Inflammatory macrophage treated with lipopolysaccharide for 4 hours (primary cell): Measurements from ENCODE around the gene TBX18.

Source experiments
- DNase-seq: peaks from one replicate; pipeline ENCODE4 v3.0.0-alpha.2; 2020

TBX18 gene

DNA sequence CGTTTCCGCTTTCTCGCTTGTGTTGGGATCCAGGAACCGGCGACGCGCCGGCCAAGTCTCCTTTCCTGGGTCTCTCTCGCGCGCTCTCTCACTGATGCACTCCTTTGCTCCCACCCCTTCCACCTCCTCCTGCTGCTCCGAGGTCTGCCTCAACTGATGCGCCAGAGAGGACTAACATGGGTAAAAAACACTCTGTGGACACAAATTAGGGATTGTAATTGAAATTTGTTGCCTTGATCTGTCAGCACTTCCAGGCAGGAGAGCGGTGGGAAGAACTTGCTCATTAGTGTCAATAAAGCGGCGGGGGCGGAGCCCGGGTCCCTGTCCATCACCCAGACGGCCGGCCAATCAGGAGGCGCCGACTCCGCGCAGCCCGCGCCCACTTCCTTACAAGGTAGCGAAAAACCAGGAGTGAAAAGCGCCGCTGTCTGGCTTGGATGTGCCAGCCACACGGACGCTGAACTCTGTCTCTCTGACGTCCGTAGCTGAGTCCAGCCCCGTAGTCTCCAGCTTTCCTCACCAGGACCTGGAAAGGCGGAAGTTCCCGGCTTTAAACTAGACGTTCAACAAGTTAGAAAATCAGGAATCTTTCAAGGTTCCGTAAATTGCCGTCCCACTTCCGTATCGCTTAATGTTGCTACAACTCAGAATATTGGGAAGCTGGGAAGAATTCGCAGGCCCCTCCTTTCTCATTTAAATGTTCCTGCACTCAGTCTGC, at the start of gene TBX18:
Gene TBX18 (minus strand): TSS at position 267 of the 718 bp plus-strand sequence. CDS start 417 bp downstream, outside the sequence.
- peak; percentile 38 for DNase-seq

DNA sequence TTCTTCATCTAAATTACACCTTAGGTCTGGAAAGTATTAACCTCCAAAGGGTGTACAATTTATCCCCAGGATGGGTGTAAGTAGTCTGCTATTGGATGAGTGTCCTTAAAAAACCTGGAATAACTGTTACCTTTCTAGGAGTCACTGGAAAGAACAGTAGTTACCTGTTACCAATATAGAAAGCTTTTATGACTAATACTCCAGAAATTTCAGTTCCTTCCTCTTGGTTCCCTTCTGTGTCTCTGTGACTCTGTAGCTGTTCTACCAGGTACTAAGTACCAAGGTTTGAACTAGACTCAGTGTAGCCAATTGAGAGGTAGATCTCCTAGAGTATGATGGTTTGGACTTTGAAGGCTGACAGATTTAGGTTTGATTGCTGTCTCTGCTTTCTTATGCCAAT, 47.0 kb upstream of the TBX18 start:
- DNase-seq = no peak

DNA sequence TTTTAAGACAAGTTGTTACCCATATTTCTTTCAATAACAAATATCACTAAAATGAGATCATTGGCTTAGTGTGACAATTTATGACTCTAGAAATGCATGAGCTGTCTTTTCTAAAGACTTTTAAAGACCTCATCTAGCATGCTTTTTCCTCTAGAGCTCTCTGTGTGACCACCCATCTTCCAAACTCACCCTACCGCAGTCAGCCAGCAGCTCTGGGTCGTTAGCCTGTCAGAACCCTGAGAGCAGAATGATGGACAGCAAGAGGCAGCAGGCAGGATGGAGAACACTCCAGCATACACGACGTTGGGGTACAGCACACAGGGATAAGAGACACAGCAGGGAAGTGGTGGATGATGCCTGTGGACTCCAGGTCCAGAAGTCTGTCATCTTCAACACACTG, 45.1 kb upstream of the TBX18 start:
- no peak for DNase-seq

DNA sequence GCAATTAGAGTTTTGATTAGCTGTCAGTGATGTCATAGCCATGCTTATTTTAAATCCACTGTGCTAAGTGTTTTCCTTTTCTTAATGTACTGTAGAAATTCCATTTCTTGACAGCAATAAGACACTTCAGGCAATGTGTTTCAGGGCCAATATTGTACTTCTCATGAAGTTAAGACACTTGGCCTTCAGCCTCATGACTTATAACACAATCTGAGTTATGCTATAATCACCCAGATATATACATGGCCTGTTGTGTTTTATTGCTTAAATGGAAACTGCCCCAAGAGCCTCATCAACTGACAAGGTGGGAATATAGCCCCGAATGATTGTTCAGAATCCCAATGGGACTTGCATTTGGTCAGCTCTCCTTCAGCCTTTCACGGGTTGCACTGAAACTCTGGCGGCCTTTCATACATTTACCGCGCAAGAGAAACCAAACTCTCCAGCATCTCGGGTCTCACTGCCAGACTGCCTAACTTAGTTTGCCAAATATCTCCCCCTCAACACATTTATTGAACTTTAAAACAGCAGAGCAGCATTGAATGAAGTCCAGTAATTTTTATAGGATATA, 44.2 kb upstream of the TBX18 start:
- DNase-seq = no peak

DNA sequence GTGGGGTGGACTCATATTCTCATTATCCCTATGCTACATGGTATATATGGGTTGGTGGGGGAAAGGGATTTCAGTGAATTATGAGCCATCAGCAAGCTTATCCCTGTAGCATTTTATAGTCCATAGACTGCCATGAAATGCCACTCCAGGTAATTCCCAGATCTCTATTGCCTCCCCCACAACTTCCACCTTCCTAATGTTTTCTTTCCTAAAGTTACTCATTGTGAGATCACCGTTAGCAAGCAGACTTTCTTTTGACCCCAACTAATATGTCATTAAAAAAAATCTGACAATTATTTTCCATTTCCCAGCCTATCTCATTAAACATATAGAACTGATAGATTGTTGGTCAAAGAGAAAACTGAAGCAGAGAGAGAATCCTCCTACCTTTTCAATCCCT, 40.7 kb upstream of the TBX18 start:
- DNase-seq = no peak

DNA sequence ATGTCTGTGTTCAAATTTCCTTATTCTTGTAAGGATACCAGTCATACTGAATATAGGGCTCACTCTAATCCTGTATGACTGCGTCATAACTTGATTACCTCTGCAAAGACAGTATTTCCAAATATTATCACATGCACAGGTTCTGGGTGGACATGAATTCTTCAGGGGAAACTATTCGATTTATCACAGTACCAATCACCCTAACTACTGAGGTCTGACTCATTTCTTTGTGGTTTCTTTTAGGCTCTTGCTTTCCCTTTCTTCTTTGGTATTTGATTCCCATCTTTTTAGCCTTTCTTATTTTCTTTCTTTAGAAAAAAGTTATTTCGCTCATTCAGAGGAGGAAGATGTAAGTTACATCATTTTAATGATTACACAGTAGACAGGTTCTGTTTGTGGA, 40.3 kb upstream of the TBX18 start:
- no peak for DNase-seq

DNA sequence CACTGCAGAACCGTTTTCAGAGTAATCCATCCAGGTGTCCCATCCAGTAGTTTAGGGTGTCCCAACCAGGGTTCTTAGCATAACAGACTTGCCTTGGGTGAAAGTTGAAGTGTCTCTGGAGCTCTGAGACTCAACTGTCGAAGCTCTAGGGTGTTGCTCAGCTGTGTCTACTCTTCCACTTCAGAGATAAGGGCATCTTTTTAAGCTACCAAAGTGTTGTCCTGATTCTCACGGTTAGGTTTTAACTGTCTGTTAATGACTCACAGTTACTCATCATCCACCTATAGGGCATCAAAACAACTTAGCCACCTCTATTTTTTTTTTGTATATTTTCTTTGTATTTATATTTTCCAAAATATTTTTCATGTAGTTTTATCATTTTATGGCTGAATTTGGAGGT, 36.9 kb upstream of the TBX18 start:
- DNase-seq = no peak

DNA sequence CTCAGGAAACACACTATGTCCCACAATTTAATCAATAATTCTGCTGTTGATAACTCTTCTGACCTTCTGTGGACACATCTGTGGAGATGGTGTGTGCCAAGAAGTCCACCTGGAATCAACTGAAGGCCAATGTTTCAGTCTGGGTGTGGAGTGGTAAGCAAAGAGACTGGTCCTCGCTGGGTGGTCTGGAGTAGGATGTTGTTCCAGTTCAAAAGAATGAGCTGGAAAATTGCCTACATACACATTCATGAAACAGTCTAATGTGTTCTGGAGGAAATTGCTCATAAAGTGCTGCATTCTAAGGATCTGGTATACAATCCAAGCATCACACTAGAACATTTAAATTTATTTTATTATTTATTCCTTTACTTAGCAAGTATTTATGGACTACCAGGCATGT, 33.9 kb upstream of the TBX18 start:
- no peak for DNase-seq

DNA sequence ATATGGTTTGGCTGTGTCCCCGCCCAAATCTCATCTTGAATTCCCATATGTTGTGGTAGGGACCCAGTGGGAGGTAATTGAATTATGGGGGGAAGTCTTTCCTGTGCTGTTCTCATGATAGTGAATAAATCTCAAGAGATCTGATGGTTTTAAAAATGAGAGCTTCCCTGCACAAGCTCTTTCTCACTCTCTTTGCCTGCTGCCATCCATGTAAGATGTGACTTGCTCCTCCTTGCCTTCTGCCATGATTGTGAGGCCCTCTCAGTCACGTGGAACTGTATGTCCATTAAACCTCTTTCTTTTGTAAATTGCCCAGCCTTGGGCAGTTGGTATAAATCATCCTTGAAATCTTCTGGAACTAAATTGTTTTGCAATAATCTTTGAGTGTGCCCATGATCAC, 31.9 kb upstream of the TBX18 start:
- DNase-seq = no peak

DNA sequence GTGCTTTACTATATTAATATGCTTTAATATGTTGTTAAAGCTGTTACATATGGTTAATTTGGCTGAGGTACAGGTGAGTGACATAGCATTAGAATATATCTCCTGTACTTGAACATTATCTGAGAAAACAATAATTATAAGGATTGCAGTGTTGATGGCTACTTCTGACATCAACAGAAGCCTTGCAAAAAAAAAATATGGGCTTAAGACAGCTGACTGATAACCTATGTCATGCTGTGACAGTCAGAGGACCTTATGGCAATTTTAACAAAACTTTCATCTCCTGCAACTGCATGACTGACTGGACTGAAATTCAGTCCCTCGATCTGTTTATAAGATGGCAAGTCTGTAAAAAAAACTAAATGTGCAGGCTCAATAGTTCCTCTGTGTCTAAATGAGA, 27.5 kb upstream of the TBX18 start:
- DNase-seq = no peak

DNA sequence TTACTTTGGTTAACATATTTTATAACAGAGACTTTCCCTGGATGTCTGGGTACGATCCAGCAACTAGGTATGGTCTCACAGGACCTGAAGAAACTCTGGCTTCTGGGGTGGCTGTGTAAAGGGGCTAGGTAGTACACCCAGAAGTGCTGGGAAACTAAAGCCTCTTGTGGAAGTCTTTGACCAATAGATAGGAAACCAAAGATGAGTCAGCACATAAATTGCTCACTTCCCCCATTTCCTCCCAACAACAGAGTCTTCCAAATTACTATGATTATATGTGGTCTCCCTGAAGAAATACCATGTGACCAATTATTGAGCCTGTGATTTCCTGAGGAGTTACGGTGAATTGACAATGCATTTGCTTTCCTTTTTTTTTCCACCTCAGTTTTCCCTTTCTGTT, 26.8 kb upstream of the TBX18 start:
- DNase-seq = no peak

DNA sequence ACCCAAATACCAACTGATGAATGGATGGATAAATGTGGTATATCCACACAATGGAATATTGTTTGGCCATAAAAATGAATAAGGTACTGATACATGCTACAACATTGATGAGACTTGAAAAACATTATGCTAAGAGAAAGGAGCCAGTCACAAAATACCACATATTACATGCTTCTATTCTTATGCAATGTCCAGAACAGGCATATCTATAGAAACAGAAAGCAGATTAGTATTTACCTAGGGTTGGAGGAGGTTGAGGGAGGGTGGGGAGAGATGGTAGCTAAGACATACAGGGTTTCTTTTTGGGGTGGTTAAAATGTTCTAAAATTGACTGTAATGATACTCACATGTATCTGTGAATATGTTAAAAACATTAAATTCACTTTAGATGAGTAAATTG, 24.8 kb upstream of the TBX18 start:
- DNase-seq = no peak

DNA sequence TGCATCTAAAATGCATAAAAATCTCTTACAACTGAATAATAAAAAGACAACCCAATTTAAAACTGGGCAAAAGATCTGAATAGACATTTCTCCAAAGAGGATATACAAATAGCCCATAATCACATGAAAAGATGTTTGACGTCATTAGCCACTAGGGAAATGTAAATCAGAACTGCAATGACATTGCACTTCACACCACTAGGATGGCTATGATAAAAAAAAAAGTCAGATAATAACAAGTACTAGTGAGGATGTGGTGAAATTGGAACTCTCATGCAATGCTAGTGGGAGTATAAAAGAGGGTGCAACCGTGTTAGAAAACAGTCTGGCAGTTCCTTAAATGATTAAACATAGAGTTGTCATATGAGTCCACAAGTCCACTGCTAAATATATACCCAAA, 24.3 kb upstream of the TBX18 start:
- DNase-seq = no peak

DNA sequence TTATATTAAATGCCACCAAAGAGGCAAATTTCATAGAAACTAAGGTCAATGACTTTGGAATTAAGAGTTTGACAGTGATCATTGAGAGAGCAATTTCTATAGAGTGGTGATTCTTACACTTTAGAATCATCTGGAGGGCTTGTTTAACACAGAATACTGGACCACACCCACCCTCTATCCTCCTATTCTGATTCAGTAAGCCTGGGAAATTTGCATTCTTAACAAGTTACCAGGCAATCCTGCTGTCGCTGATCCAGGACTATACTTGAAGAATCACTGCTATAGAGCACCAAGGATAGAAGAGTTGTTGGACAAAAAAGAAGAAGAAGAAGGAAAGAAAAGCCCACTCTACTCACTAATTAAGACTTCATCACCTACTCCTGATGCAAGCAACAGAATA, 21.3 kb upstream of the TBX18 start:
- no peak for DNase-seq

DNA sequence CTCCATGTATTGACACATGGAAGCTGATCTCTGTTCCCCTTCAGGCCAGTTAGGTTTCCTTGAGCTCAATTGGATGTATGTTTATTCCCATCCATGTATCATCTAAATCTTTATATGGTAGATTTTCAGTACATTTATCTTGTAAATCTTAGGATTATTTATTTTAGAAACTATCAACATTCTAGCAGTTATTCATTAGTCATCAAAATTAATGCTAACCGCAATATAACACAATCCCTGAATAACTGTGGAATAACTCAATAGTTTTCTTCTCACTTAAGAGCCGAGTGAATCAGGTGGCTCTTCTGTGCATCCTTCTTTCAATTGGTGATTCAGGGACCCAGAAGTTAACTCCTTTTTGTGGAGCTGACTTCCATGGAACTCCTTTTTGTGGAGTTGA, 15.5 kb upstream of the TBX18 start:
- DNase-seq = no peak

DNA sequence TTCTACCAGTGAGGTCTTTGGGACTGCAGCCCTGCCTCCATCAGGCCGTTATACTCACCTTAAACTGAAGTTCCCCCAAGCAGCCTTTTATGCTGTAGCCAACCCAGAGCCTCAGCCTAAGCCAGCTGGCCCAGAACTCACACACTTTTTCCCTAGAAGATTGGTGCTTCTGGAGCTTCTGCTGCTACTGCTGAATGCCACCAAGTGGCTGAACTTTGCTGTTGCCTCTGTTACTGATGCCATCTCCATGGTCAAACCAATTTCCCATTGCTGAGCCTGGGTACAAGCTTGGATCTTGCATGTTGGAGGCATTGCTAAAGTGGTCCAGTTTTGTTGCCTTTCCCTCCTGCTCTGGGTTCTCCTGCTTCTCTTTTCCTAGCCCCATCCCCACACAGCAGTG, 15.0 kb upstream of the TBX18 start:
- no peak for DNase-seq

DNA sequence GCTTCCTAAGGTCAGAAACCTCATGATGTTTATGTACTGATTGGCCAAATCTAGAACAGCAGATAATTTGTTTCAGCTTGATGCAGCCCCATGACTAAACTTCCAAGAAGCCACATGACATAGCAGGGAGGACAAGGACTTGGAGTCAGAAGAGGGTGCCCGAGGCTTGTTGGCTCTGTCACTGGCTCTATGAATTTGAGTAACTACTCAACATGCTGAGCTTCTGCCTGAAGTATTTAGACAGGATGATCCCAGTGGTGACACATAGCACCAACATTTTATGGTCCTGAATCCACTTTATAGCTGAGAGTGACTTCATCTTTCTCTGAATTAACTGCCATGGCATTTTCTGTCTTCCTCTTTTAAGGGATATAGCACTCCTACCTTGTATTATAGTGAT, 13.5 kb upstream of the TBX18 start:
- no peak for DNase-seq

DNA sequence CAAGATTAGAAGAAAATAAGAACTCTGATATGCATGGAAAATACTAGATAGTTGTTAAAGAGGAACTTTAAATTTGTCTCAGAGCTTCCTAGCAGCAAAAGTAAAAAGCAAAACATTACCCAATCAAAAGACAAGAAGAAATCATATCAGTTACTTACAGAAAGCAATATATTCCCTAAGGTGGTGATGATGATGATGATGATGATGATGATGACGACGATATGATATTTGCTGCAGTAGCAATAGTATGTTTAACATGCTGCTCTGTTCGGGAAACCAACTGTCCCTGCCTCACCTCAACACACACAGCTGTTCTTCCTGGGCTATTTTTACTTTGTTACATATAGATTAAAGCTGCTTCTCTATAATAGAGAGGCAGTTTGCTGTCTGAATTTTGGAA, 12.0 kb upstream of the TBX18 start:
- no peak for DNase-seq

DNA sequence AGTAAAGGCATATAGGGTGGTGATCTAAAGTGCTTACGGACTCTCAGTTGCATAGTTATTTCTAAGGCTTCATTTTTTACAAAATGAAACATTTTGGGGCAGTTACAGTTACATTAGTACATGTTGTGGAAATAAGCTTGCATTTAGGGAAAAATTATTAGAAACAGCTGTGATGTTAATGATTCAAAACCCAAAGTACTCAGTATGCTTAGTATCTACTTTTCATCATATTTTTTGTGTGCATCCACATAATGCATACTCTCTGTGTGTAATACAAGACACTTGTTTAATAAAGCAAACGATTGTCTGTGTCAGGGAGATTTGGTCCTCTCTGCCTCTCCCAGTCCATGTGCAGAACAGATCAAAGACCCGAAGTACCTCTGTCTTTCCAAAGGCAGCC, 11.4 kb upstream of the TBX18 start:
- no peak for DNase-seq

DNA sequence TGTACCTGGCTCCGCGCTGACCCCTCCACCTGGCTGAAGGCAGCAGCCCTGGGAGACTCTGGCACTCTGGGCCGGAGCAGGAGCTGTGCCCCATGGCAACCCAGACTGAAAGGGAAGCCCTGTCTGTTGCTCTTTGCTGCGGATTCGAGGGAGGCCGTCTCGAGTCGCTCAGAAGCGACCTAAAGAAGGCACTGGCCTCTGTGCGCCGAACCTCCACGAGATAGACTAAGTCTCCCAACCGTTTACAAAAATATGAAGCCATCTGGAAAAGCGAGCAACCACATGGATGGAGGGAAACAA, 10.5 kb upstream of the TBX18 start:
- DNase-seq = no peak

DNA sequence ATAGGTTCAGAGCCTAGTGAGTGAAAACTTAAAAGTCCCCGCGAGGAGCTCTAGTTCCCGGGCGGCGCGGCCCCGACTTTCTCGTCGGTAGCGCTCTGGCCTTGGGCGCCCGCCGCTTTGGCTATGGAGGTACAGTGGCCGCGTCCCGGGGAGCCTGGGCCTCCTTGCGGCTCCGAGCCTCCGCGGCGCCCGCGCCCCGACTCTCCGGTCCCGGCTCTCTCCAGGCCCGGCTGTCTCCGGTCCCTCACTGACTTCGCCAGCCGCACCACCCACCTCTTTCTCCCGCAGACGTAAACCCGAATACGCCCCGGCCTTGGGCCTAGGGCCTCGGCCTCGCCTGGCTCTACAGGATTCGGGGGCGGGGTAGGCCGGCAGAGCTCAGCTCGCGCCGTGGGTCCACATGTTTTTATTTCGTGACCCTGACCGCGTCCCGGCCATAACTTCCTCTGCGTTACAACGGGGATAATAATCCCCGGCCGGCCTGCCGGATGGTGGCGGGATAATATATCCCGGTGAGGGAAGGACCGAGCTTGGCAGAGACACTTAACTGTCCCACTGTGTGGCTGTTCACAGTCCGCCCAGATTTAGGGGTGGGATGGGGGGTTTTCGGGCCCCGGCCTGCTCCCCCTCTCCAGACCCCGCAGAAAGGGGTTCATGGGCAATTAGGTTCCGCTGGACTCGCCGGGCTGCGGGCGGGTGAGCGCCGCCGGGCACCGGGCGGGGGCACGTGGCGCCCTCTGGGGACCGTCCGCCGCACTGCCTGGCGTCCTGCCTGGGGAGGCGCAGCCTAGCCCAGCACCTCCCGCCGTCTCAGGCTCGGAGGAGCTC, 10.0 kb upstream of the TBX18 start:
- peak; percentile 4 for DNase-seq

DNA sequence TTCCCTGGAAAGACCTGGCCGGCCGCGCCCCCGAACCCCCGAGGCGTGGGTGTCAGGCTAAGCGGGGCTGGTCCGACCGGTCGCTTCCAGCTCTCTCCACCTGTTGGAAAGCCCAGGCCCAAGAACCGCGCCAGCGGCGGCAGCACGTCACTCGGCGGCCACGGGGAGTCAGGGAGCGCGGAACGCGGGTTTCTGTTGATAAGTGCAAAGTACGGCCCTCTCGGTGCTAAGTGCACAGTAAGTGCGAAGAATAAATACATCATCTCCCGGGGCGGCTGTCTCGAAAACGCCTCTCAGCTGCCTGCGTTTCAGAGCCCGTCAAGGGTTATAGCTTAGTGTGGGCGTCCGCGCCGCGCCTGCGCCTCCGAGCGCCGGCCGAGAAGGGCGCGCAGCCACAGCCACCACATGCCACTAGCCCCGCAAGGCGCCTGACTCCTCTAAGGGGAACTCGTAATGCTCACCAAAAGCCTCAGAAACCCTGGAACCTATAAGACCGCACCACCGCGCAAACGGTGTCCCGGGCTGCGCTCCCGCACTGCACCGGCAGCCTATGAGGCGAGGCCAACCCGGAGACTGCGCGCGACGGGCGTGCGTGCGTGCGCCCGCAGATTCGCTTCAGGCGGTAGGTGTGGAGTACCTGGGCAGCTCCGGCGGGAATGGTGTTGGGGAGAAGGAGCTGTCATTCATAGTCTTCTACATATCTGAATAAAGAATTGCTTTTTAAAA, 9.2 kb upstream of the TBX18 start:
- DNase-seq = no peak

DNA sequence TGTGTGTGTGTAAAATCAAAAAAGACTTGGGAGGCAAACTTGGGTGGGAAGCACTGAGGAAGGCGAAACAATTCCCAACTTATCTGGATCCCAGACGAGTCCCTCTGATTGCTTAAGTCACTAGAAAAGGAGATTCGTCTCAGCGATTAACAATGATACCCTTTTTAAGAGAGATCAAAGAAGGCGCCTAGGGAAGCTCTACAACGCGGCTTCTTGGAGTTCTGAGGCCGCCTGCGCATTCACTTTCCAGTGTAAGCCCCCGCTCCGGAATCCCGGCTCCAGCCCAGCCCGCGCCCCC, 8.7 kb upstream of the TBX18 start:
- no peak for DNase-seq
